HG02981 (cell line): ENCODE data around the gene GCSAML.

Source experiments
- ATAC-seq: cut with Tn5 transposase; IDR thresholded peaks from one replicate; pipeline ENCODE4 v1.9.1; 2021; ENCODE audit warnings: mild to moderate bottlenecking, moderate library complexity; ENCODE audit not compliant: unreplicated experiment

Gene GCSAML

GRCh38 chr1:247574236-247574635 is 25.3 kb downstream of the GCSAML start:
- no peak for ATAC-seq

- no peak for ATAC-seq
Measured at GRCh38 chr1:247574664-247575063, 25.7 kb downstream of the GCSAML start.

GRCh38 chr1:247576514-247576913 is 27.6 kb downstream of the GCSAML start:
- no peak for ATAC-seq

- no peak for ATAC-seq
Measured at GRCh38 chr1:247578946-247579460, 30.1 kb downstream of the GCSAML start.

- no peak for ATAC-seq
Measured at GRCh38 chr1:247588060-247588459, 39.1 kb downstream of the GCSAML start, which contains the start of gene OR2G2. Gene OR2G2 (plus strand): TSS chr1:247588360. CDS start chr1:247588360, 0 bp downstream.

- no peak for ATAC-seq
Measured at GRCh38 chr1:247605286-247605685, 56.4 kb downstream of the GCSAML start, which contains the start of gene OR2G3. Gene OR2G3 (plus strand): TSS chr1:247605586. CDS start chr1:247605586, 0 bp downstream.

GRCh38 chr1:247613405-247613804 is 64.5 kb downstream of the GCSAML start:
- ATAC-seq = no peak

GRCh38 chr1:247614625-247615024 is 65.7 kb downstream of the GCSAML start:
- ATAC-seq = no peak
